Activated T-cell treated with anti-CD3 and anti-CD28 coated beads, Interleukin-2, amount 50 U/mL, for 48 hours (primary cell): ENCODE measurements around the gene SPTA1.

Experiments
- DNase-seq, 2 experiments: peaks; one replicate each; pipeline ENCODE4 v3.0.0-alpha.2; 2020

The SPTA1 gene

GRCh38 chr1:158564608-158565007 lies 121.9 kb downstream of the SPTA1 start:
- DNase-seq: no peak

GRCh38 chr1:158563853-158564252 lies 122.7 kb downstream of the SPTA1 start:
- no peak for DNase-seq
